GM12878 (cell line): Measurements from ENCODE around the gene LRP1. TPM values are rescaled to one million over a fixed set of nuclear protein-coding genes. Genes with fewer than 3 reads are reported as not detected.

ENCODE experiments used
- ATAC-seq: fragments of 200-7000 bp; cut with Tn5 transposase; 3 replicates; pipeline ENCODE4 v1.9.1; 2020; ENCODE audit warnings: mild to moderate bottlenecking, moderate library complexity
- BruUV-seq: library from RNA; stranded (reverse); fragments of 400-500 nt; replicated peaks from 2 replicates; lab custom pipeline; 2021; lab: Mats Ljungman, UMichigan
- CTCF ChIA-PET: fragments of 300-600 bp; sonication (Branson Sonifier 250); formaldehyde crosslinking; extraction: SDS; loops from one replicate; lab custom pipeline; 2021; ENCODE audit warnings: inconsistent platforms; lab: Yijun Ruan, JAX
- POLR2A ChIA-PET: fragments of 350-600 bp; formaldehyde crosslinking; extraction: SDS; loops from one replicate; lab custom pipeline; 2021; ENCODE audit warnings: inconsistent platforms; lab: Charles Lee
- RAD21 ChIA-PET: fragments of 300-600 bp; sonication (Branson Sonifier 250); formaldehyde crosslinking; loops from one replicate; lab custom pipeline; 2023; ENCODE audit warnings: antibody characterized with exemption; ENCODE audit not compliant: unreplicated experiment; lab: Charles Lee
- SMC1A ChIA-PET: fragments of 300-600 bp; sonication (Branson Sonifier 250); formaldehyde crosslinking; loops from one replicate; lab custom pipeline; 2023; ENCODE audit not compliant: unreplicated experiment, uncharacterized antibody; lab: Charles Lee
- DNase-seq: peaks from one replicate; pipeline ENCODE4 v3.0.0-alpha.2; 2011; ENCODE audit warnings: low read depth, low spot score
- FAIRE-seq: peaks from 3 replicates; lab custom pipeline; 2011; peaks lifted over from hg19 to GRCh38; lab: Jason Lieb, UNC
- H2AFZ ChIP-seq: 2 replicates; pipeline ENCODE4 v1.6.0; 2011; ENCODE audit warnings: low read depth, low read length, control low read depth; ENCODE audit not compliant: control insufficient read depth
- H3K27ac ChIP-seq: 2 replicates; pipeline ENCODE4 v1.5.1; 2011; ENCODE audit warnings: control low read depth; ENCODE audit not compliant: control insufficient read depth, insufficient read depth
- H3K27me3 ChIP-seq, 2 experiments: replicated peaks in 1 of 2; 2 replicates each; pipeline versions ENCODE4 v1.6.0 to v1.6.1; 2011; ENCODE audit warnings: low read length in 1 of 2; ENCODE audit not compliant: control insufficient read depth in 2 of 2, insufficient read depth in 2 of 2
- H3K36me3 ChIP-seq, 2 experiments: 2 replicates each; pipeline ENCODE4 v1.5.1; 2011; ENCODE audit warnings: low read length in 1 of 2; ENCODE audit not compliant: control insufficient read depth in 2 of 2, insufficient read depth in 2 of 2
- H3K4me1 ChIP-seq: 2 replicates; pipeline ENCODE4 v1.6.1; 2011; ENCODE audit warnings: mild to moderate bottlenecking, low read length, moderate library complexity, mixed read lengths; ENCODE audit not compliant: control insufficient read depth, insufficient read depth
- H3K4me2 ChIP-seq: 2 replicates; pipeline ENCODE4 v1.6.0; 2011; ENCODE audit warnings: control low read depth; ENCODE audit not compliant: control insufficient read depth, insufficient read depth
- H3K4me3 ChIP-seq: fragments of 200-600 bp; sonication (generic); 2 replicates; pipeline ENCODE4 v1.5.1; 2016
- H3K79me2 ChIP-seq: 2 replicates; pipeline ENCODE4 v1.6.0; 2011; ENCODE audit warnings: low read length; ENCODE audit not compliant: control insufficient read depth, insufficient read depth
- H3K9ac ChIP-seq: 2 replicates; pipeline ENCODE4 v1.8.0; 2011; ENCODE audit warnings: low read length, control low read depth, mixed read lengths; ENCODE audit not compliant: control insufficient read depth, insufficient read depth
- H3K9me3 ChIP-seq: replicated peaks from 3 replicates; pipeline ENCODE4 v1.5.1; 2011; ENCODE audit warnings: mild to moderate bottlenecking, low read length; ENCODE audit not compliant: control insufficient read depth, insufficient read depth
- H4K20me1 ChIP-seq: 2 replicates; pipeline ENCODE4 v1.6.0; 2011; ENCODE audit not compliant: control insufficient read depth, insufficient read depth
- MXI1 ChIP-seq: fragments of 150-350 bp; IDR thresholded peaks from 2 replicates; pipeline ENCODE4 v1.6.1; 2011; ENCODE audit warnings: low read depth, mild to moderate bottlenecking, inconsistent platforms, low read length, improper control_type of control experiment
- RFX5 ChIP-seq: IDR thresholded peaks from 2 replicates; pipeline ENCODE4 v1.6.1; 2011; ENCODE audit warnings: low read depth, low read length, improper control_type of control experiment
- RUNX3 ChIP-seq: IDR thresholded peaks from 2 replicates; pipeline ENCODE4 v1.6.1; 2012; ENCODE audit warnings: low read length, inconsistent platforms
- TCF3 ChIP-seq: IDR thresholded peaks from 2 replicates; pipeline ENCODE4 v1.6.1; 2012; ENCODE audit warnings: low read depth, mild to moderate bottlenecking, low read length, borderline replicate concordance; ENCODE audit not compliant: insufficient read depth
- WGBS: methylation state at CpG from one replicate; pipeline ENCODE4 v1.1.6; 2016; ENCODE audit warnings: low lambda C conversion rate; ENCODE audit not compliant: insufficient replicate concordance, insufficient coverage; ENCODE audit errors: missing lambda C conversion rate; 5-methylcytosine and 5-hydroxymethylcytosine counted together
- in situ Hi-C: fragments of 300-500 bp; cut with MboI; formaldehyde crosslinking; loops from 9 replicates; pipeline ENCODE4 v1.14.3; 2018; ENCODE audit warnings: mixed read lengths
- intact Hi-C: fragments of 100-400 bp; cut with micrococcal nuclease; formaldehyde crosslinking; loops from one replicate; pipeline ENCODE4 v1.14.2; 2022; ENCODE audit not compliant: unreplicated experiment
- polyA plus RNA-seq, 11 experiments: library from polyadenylated mRNA; depleted of rRNA in 4 of 11; unstranded in 6 of 11; stranded (reverse) in 5 of 11; fragments of >200 nt; fragmentation: Nextera tagmentation in 4 of 11; fragmentation: Illumina TruSeq in 1 of 11; extraction: Ambion mirVana in 4 of 11; extraction: Trizol in 1 of 11; gene quantifications; 1 replicate in 1 of 11; 2 replicates in 10 of 11; pipeline versions ENCODE4 v1.2.1 to v1.2.3, GENCODE V29; 2011 to 2016; ENCODE audit warnings: inconsistent platforms in 2 of 11, missing spikeins in 2 of 11, low read depth in 1 of 11
- total RNA-seq, 4 experiments: library from RNA; depleted of rRNA in 3 of 4; stranded (reverse); fragments of >200 nt in 3 of 4; fragmentation: Illumina TruSeq in 1 of 4; extraction: Trizol in 1 of 4; gene quantifications; 2 replicates each; pipeline versions ENCODE4 v1.2.1 to v1.2.3, GENCODE V29; 2013 to 2021
- TF ChIP-seq, protein P1 (sequence below): fragments of 450-650 bp; IDR thresholded peaks from 2 replicates; pipeline ENCODE4 v1.6.1; 2018; ENCODE audit warnings: mild to moderate bottlenecking, low read depth, moderate library complexity; ENCODE audit not compliant: partially characterized antibody
- TF ChIP-seq, protein P2 (sequence below): fragments of 450-650 bp; IDR thresholded peaks from 2 replicates; pipeline ENCODE4 v1.6.1; 2016; ENCODE audit warnings: mild to moderate bottlenecking

Gene LRP1
- total and polyA plus RNA-seq, 10 of the 15 experiments (the other 5 are each of a cell fraction or from before 2014, with no cell fraction given), result under 0.01 to 1.1 (median 0.20) TPM; not detected in 2

DNA sequence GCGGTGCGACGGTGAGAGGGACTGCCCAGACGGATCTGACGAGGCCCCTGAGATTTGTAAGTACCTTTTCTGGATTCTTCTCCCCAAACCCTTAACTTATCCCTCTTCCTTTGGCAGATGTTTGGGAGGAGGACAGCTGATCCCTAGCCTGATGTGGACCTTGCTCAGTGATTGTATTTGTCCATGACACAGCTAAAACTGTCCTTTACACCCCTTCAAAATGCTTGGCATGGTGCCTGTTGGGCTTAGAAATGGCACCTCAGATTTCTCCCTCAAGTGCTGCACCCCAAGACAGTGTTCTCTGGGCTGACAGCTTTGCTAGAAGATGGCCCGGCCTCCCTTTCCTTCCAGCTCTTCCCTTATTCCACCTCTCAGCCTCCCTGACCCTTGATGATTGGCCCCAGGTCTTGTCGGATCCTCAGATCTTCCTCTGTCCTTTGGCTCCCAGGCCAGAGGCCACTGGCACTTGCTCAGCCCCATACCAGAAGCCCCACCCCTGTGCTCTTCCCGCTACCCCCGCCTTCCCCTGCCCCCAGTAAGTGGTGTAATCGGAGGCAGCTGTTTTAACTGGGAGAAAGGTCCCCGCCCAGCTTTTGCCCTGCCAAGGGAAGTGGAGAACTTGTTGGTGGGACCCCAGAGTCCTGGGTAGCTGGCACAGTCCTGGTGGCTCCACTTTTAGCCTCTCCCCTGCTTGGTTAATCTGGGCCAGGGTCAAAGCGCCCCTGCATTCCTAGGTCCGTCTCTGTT, 10.4 kb downstream of the LRP1 start (continued):
- TF ChIP-seq, protein P1, sequence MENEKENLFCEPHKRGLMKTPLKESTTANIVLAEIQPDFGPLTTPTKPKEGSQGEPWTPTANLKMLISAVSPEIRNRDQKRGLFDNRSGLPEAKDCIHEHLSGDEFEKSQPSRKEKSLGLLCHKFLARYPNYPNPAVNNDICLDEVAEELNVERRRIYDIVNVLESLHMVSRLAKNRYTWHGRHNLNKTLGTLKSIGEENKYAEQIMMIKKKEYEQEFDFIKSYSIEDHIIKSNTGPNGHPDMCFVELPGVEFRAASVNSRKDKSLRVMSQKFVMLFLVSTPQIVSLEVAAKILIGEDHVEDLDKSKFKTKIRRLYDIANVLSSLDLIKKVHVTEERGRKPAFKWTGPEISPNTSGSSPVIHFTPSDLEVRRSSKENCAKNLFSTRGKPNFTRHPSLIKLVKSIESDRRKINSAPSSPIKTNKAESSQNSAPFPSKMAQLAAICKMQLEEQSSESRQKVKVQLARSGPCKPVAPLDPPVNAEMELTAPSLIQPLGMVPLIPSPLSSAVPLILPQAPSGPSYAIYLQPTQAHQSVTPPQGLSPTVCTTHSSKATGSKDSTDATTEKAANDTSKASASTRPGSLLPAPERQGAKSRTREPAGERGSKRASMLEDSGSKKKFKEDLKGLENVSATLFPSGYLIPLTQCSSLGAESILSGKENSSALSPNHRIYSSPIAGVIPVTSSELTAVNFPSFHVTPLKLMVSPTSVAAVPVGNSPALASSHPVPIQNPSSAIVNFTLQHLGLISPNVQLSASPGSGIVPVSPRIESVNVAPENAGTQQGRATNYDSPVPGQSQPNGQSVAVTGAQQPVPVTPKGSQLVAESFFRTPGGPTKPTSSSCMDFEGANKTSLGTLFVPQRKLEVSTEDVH, result no peak
- TF ChIP-seq RFX5, result no peak
- TF ChIP-seq RUNX3, result no peak
- TF ChIP-seq MXI1, result no peak

DNA sequence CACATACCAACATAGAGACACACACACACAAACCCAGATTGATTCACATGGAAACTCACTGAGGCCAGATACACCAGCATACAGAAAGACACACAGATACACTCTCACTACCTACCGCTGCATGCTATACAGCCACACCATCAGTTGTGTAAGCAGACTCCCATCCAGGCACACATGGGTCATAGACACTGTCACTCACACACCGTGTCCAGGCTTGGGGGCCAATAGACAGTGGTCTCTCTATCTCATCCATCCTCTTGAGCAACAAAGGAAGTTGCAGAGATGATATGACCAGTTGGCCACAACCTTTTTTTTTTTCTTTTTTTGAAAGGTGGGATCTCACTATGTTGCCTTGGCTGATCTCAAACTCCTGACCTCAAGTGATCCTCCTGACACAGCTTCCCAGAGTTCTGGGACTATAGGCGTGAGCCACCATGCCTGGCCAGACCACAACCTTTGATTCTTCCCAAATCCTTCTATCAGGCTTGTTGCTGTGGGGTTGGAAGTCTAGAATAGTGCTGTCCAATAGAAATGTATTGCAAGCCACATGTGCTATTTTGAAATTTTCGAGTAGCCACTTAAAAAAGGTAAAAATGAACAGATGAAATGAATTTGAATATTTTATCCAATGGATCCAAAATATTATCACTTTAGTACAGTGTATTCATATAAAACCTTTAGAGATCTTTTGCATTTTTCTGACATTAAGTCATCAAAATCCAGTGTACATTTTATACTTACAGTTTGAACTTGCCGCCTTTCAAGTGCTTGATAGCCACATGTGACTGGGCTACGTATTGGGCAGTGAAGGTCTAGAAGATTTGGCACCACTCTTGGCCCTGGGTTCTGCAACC, 11.7 kb downstream of the LRP1 start:
- no TSS peak for BruUV-seq
- H3K9ac ChIP-seq, result no peak overlapping the region
- H3K27ac ChIP-seq, result no peak overlapping the region
- no peaks in the 10 kb centered on the region for H4K20me1 ChIP-seq
- DNase-seq (no peak), ATAC-seq (no peak; the same call in 1 of the 3 replicates), FAIRE-seq (no peak)
- no peaks in the 10 kb centered on the region for H3K9me3 ChIP-seq
- intact Hi-C loops (no loop called here), in situ Hi-C loops (no loop called here)
- H3K4me2 ChIP-seq, result no peak overlapping the region
- H2AFZ ChIP-seq, result no peak overlapping the region
- H3K79me2 ChIP-seq, result no peaks in the 10 kb centered on the region
- no peaks in the 10 kb centered on the region for H3K36me3 ChIP-seq
- WGBS, result 37% methylated on average over 6 of the region's 6 CpGs
- SMC1A ChIA-PET, result no interaction called here
- CTCF ChIA-PET, result no interaction called here
- no peak for TF ChIP-seq TCF3
- TF ChIP-seq, protein P2, sequence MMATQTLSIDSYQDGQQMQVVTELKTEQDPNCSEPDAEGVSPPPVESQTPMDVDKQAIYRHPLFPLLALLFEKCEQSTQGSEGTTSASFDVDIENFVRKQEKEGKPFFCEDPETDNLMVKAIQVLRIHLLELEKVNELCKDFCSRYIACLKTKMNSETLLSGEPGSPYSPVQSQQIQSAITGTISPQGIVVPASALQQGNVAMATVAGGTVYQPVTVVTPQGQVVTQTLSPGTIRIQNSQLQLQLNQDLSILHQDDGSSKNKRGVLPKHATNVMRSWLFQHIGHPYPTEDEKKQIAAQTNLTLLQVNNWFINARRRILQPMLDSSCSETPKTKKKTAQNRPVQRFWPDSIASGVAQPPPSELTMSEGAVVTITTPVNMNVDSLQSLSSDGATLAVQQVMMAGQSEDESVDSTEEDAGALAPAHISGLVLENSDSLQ, result peak; percentile 27; the same call in 1 of the 2 replicates
- no peaks in the 10 kb centered on the region for H3K4me1 ChIP-seq
- RAD21 ChIA-PET, result no interaction called here
- POLR2A ChIA-PET, result no interaction called here
- no peak overlapping the region for H3K4me3 ChIP-seq
- H3K27me3 ChIP-seq, result no peaks in the 10 kb centered on the region; a peak in 2 of 4 replicates
